Jurkat, Clone E6-1 (cell line): ENCODE measurements around the gene CFAP97D2.
"Not testable (repeated sequence)": the region's sequence is repeated elsewhere in the genome, so short reads cannot be mapped to it uniquely, and the experiment has no call there.

Experiments used
- DNase-seq: peaks from one replicate; pipeline ENCODE4 v3.0.0-alpha.2; 2011; ENCODE audit warnings: low read depth, low spot score
- H3K4me3 ChIP-seq: 2 replicates; pipeline ENCODE4 v1.5.1; 2011; ENCODE audit warnings: mild to moderate bottlenecking, low read length, control low read depth, moderate library complexity

The CFAP97D2 gene

GRCh38 chr13:114177245-114178010, 1.6 kb upstream of the CFAP97D2 start:
- no peak for DNase-seq
- no peak overlapping the region for H3K4me3 ChIP-seq

DNA sequence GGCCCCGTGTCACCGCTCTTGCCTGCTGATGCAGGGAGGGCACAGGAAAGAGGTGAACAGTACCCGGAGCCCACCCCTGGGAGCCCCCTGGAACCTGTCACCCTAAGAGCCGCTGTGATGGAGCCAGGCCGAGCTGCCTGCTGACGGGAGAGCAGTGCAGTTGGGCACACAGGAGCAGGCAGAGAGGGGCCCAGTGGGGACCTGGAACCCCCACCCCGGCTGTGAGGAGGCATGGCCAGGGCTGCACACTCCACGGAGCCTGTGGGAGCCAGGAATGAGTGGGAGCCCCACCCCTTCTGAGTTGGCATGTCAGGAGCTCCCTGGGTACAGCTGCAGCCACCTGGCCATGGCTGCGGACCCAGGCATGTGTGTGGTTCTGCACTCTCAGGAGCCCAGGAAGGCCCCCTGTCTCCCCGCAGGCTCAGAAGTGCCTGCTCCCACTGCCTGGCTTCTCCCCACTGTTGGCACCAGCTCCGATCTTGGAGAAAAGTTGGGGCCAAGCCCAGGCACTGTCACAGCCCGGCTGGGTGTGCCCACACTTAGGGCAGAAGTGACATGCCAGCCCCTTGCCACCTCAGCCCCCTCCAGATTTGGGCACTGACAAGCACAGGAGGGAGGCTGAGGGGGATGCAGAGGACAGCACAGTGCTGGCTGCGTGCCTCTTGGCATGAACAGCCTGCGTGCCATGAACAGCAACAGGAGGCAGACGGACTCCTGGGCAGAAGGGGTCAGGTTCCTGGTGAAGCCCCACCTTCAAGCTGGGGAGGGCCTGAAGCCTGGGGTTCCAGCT, 6.3 kb downstream of the CFAP97D2 start:
- H3K4me3 ChIP-seq: no peak overlapping the region
- DNase-seq: no peak

DNA sequence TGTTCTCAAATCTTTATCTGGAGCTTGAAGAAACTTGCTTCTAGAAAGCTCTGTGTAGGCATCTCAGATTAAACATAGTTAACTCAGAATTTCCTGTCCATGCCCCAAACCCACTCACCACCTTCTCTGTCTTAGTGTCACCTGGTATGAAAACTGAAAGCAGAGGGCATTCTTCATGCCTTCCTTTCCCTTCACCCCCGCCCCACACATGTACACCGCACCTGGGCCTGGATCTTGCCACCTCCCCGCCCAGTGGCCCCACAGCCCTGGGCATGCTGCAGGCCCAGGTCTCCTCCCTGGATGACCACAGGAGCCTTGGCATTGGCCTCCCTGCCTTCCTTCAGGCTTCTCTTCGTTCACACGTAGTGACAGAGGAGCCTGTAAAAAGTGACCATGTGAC, 15.8 kb downstream of the CFAP97D2 start:
- no peak for DNase-seq
- no peak overlapping the region for H3K4me3 ChIP-seq

DNA sequence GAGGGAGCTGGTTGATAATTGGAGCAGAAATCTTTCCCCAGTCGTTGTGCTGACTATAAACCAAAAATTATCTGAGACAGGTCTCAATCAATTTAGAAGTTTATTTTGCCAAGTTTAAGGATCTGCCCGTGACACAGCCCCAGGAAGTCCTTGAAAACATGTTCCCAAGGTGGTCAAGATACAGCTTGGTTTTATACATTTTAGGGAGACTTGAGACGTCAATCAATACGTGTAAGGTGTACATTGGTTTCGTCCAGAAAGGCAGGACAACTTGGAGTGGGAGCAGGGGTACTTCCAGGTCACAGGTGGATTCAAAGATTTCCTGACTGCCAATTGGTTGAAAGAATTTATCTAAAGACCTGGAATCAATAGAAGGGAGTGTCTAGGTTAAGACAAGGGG, 17.6 kb downstream of the CFAP97D2 start:
- H3K4me3 ChIP-seq: no peak overlapping the region
- DNase-seq: no peak

- DNase-seq: no peak
- H3K4me3 ChIP-seq: no peak overlapping the region
These were observed 19.5 kb downstream of the CFAP97D2 start for GRCh38 chr13:114198556-114198955.

DNA sequence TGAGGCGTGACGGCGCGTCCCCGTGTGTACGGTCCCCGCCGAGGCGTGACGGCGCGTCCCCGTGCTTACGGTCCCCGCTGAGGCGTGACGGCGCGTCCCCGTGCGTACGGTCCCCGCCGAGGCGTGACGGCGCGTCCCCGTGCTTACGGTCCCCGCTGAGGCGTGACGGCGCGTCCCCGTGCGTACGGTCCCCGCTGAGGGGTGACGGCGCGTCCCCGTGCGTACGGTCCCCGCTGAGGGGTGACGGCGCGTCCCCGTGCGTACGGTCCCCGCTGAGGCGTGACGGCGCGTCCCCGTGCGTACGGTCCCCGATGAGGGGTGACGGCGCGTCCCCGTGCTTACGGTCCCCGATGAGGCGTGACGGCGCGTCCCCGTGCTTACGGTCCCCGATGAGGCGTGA, 20.5 kb downstream of the CFAP97D2 start:
- H3K4me3 ChIP-seq, DNase-seq: not testable (repeated sequence)

DNA sequence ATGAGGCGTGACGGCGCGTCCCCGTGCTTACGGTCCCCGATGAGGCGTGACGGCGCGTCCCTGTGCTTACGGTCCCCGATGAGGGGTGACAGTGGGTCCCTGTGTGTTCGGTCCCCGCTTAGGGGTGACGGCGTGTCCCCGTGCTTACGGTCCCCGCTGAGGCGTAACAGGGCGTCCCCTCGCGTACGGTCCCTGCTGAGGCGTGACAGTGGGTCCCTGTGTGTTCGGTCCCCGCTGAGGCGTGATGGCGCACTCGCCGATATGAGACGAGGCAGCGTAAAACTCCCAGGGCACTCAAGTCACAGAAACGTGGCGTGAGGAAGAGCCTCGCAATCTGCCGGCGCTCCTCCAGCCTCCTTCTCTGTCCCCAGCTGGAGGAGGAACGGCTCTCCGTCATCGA, 20.9 kb downstream of the CFAP97D2 start:
- DNase-seq: no peak
- H3K4me3 ChIP-seq: no peak overlapping the region

DNA sequence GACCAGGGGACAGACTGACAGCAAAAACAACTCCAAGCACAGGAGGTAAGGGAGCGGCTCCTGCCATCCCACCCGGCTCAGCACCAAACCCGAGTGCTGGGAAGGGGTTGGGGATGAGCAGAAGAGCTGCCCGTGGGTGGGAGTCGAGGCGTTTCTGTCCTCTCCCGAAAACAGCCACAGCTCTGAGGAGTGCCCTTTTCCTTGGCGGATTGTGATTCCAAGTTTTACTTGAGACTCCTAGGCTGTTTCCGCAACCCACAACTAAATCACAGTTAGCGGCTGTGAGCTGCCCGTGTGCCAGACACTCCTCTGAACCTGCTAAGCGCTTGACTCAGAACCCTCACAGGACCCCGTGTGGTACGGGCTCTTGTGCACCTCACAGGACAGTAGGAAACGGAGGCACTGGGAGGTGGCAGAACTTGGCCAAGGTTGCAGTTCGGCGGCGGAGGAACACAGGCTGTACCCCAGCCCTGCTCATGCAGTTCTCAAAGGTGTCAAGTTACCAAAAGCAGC, 21.4 kb downstream of the CFAP97D2 start:
- no peak for DNase-seq
- H3K4me3 ChIP-seq: no peak overlapping the region

- DNase-seq: no peak
- H3K4me3 ChIP-seq: no peak overlapping the region
These were observed 23.5 kb downstream of the CFAP97D2 start for GRCh38 chr13:114202581-114202980.

DNA sequence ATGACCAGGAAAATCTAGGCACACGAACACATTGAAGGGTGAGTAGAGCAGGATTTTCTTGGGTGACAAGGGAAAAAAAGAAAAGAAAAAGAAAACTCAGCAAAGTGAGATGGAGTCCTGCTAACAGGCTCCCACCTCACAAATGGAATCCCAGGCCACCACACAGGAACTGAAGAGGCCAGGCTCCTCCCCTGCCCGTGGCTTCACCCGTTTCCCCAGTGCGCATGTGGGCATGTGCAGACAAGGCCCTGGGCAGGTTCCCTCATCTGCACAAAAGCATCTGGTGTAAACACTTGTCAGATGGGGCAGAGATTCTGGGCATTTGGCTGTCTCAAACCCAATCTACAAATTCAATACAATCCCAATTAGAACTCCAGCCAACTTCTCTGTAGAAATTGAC, 24.5 kb downstream of the CFAP97D2 start:
- no peak overlapping the region for H3K4me3 ChIP-seq
- DNase-seq: peak; percentile 52

- no peak for DNase-seq
- H3K4me3 ChIP-seq: no peak overlapping the region
These were observed 25.8 kb downstream of the CFAP97D2 start for GRCh38 chr13:114204894-114205293.

DNA sequence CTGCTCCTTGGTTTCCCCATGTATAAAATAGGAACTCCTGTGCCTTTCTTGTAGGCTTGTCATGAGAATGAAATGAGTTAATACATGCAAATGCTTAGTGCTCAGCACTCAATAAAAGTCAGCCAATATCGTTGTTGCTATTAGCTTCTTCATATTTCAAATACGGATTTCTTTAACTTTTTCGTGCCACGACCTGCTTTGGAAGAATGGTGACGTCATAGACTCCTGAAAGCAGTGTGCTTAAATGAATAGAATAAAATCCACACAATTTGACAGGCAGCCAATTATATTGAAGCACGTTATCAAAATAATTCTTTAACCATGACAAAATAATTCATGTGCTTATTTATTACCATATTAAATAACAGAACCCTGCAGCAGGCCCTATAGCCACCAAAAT, 29.1 kb downstream of the CFAP97D2 start:
- no peak overlapping the region for H3K4me3 ChIP-seq
- DNase-seq: no peak

DNA sequence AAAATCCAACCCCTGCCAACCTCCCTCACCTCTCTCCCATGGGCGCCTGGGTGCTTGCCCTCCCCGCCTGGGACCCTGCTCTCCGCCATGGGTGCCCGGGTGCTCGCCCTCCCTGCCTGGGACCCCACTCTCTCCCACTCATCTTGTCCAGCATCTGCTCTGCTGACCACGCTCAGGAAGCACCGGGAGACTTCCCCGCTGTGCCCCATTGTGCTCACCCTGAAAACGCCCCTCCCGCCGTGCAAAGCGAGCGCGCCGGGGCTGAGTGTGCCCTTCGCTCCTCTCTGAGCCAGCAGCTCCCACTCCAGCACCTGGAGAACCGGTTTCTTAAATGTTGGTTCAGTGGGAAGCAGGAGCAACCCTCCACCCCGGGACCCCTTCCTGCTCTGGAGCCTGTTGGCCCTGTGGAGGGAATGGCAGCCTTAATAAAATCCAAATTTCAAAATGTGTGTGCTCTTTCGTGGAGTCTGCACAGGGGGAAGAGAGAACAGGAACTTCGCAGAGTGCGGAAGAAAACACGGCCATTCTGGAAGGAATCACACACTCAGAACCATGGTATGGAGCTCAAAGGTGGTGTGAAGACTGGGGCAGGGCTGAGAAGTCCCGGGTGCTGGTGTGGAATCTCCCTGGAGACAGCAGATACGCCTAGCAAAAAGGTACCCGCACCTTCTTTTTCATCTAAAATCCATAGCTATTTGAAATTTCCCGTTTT, 32.5 kb downstream of the CFAP97D2 start:
- DNase-seq: no peak
- no peak overlapping the region for H3K4me3 ChIP-seq

- H3K4me3 ChIP-seq: no peak overlapping the region
- DNase-seq: no peak
These were observed 33.1 kb downstream of the CFAP97D2 start for GRCh38 chr13:114212158-114212495.

- H3K4me3 ChIP-seq: no peak overlapping the region
- no peak for DNase-seq
These were observed 34.9 kb downstream of the CFAP97D2 start for GRCh38 chr13:114213980-114214379.

- no peak overlapping the region; the same call in 1 of the 2 replicates for H3K4me3 ChIP-seq
- peak; percentile 67 for DNase-seq
These were observed 40.3 kb downstream of the CFAP97D2 start for GRCh38 chr13:114219392-114219791.

- no peak for DNase-seq
- no peak overlapping the region for H3K4me3 ChIP-seq
These were observed 43.5 kb downstream of the CFAP97D2 start for GRCh38 chr13:114222461-114222968.

- no peak overlapping the region for H3K4me3 ChIP-seq
These were observed 45.1 kb downstream of the CFAP97D2 start for GRCh38 chr13:114224201-114224600.

DNA sequence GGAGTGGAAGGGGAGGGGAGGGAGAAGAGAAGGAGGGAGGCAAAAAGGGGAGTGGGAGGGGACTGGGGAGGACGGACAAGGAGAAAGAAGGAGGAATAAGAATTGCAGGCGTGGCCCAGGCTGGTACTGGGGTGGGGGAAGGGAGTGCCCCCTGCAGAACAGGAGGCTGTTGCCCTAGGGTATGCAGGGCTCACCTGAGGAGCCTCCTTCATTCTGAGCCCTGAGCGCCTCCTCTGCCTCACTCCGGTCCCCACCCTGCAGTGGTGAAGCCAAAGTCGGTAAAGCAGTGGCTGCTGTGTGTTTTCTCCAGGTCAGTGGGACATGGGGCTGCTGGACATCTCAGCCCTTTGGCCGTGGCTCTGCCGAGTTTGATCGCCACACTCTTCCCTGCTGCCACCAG, 46.6 kb downstream of the CFAP97D2 start:
- DNase-seq: no peak
- H3K4me3 ChIP-seq: no peak overlapping the region

More at GRCh38 chr13:114224201-114224600, 45.1 kb downstream of the CFAP97D2 start:
- no peak for DNase-seq

GRCh38 chr13:114226088-114226487, 47.0 kb downstream of the CFAP97D2 start:
- DNase-seq: no peak
- H3K4me3 ChIP-seq: no peak overlapping the region
